Measurements from ENCODE around the gene FLNB. TPM values are rescaled to one million over a fixed set of nuclear protein-coding genes. Genes with fewer than 3 reads are reported as not detected.

Gene FLNB
- total RNA-seq, 1 donor from 2014 or later = 514 TPM

DNA sequence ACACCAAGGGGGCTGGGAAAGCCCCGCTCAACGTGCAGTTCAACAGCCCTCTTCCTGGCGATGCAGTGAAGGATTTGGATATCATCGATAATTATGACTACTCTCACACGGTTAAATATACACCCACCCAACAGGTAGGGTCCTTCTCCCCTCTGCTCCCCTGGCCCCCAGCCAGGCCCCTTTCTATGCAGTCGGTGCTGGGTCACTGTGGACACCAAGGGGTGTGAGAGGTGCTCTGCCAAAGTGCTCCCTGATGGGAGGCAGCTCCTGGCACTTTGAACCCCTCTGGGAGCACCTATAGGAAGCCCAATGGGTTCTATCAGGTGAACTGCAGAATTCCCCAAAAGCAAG lies 103.9 kb downstream of the FLNB start:
- intact Hi-C loops (cut with DNase I) = no loop called here
- DNase-seq (ENCODE audit: low spot score) (no peak), ATAC-seq (no peak)

DNA sequence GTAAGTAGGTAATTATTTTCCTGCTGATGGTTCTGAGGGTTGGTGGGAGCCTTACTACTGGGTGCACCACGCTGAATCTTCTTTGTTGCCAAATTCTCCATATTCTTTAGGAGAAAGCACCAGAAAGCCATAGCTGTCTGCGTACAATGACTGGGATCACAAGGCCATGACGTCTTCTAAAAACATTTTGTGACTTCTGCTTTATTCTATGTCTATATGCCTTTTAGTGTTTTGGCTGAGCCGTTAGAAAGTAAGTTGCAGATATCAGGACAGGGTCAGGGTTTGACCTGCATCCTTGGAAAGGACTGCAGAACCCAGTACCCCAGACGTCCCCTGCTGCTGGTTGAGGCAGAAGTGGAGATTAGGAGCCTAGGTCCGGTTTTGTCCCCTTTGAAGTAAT lies 107.0 kb downstream of the FLNB start:
- ATAC-seq = no peak
- DNase-seq (ENCODE audit: low spot score) = no peak
- intact Hi-C loops (cut with DNase I) = no loop called here

DNA sequence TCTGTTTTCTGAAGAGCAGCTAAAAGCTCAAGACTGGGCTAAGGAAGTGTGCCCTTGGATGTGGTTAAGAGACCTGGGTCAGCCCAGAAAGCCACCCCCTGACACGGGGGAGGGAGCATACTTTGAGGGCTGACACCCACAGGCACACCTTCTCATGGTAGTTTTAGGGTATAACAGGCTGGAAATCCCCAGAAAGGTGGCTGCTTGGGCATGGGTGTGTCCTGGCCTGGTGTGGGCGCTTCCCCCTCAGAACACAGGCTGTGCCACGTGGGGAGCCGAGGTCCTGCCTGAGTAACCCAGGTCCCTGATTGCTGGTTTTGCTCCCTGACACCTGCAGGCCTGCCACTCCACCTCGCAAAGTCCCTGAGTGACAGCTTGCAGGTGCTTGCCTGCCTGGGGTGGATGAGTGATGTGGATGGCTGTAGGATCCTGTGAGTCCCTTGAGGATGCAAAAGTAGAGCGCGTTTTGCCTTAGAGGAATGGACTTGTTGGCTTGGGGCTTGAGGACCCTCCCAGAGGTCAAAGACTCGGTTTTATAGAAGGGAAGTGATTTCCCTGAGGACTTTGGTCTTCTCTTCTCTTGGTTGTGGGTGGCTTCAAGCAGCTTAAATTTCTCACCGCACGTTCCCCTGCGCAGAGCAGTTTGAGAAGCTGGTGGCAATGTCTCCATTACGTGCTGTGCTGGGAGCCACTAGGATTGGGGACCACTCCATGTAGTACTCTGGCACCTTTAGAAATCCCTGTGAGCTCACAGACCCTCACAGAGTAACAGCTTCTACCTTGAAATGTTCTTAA lies 108.1 kb downstream of the FLNB start:
- no peak for ATAC-seq
- no peak for DNase-seq (ENCODE audit: low spot score)
- intact Hi-C loops (cut with DNase I) = no loop called here

DNA sequence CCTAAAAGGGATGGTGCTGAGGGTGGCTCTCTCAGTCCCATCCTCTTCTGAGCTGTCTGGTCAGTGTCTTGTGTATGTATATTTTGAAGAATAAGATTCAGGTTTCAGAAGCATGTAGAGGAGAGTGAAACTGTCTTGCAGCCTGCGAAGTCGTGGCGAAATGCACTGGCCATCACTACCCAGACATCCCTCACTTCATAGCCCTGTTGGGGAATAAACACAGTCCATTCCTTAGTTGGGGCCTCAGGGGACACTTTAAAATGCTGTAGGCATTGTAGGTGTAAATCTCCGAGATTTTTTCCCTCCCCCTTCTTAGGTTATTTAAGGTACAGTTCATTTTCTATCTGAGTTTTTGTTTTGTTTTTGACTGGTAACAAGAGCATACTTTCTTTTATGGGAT lies 108.8 kb downstream of the FLNB start:
- intact Hi-C loops (cut with DNase I) = no loop called here
- DNase-seq (ENCODE audit: low spot score) (no peak), ATAC-seq (peak; percentile 43)

DNA sequence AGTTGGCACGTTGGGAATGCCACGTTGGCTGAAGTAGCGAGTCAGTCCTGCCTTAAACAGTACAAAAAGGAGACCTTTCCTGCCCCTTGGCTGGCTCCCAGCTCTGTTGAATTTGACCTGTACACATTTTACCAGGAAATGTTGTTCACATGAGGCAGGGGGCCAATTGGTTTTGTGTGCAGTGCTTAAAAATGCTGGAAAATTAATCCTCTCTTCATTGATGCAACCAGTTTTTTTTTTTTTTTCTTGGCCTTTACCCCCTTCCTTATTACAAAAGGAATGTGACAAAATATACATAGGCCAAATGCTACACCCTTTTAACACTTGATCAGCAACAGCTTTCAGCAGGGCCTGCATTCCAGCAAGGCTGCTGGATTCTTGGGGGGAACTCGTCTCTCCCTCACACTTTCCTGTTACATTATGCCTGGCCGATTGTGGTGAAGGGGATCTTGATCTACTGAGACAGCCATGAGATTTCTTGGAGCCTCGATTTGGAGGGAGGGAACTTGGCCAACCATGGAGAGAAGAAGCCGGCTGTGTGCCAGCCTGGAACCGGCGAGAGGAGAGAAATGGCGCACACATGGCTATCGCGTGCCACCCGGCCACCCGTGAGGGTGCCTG lies 109.4 kb downstream of the FLNB start:
- intact Hi-C loops (cut with DNase I) = no loop called here
- peak; percentile 82 for DNase-seq (ENCODE audit: low spot score)

DNA sequence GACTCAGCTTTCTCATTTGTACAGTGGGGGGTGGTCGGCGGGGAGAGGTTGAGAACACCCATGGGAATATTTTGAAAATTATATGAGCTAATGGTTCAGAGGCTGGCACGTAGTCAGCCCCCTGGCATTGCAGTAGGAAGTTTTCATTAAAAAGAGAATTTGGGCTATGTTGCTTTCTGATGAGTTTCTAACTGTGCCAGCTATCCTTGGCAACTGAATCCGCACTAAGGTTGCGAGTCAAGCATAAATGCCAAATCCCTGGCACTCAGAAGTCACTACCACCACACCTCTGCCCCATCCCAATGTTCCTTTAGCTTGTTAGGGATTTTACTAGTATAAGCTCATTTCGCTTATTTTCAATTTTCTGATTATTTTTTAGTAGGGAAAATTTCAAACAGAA lies 111.0 kb downstream of the FLNB start:
- intact Hi-C loops (cut with DNase I) = no loop called here
- ATAC-seq (no peak), DNase-seq (ENCODE audit: low spot score) (no peak)

More for the DNA sequence above, 109.4 kb downstream of the FLNB start:
- ATAC-seq = peak; percentile 65

DNA sequence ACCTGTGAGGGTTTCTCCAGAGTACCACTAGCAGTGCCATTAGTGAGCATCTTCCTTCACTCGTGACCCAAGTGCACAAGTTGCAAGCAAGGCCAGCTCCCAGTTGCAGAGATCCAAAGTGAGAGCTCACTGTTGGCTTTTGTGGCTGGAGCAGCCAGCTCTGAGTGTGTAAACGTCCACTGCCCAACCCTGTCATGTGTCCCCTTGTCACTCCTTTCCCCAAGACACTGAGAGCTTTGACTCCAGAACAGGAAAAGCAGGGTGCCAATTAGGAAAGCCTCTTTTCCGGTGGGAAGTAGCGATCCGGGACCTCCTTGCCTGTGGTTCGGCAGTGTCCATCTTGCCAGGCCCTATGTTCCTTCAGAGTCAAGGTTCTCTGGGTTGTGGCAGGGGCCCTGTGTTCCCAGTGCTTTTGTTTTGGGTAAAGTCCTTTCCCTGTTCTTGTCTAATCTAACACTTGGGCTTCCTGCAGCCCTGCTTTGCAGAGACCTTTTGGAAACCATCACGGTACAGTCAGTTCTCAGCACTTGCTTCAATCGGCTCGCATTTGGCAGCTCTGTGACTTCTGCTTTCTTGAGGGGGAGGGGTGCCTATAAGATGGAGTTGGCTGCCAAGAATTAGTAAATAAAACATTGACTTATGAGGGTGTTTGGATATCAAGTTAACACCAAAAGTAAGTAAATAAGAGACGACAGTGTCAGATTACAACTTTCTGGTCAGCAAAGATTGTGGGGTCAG lies 112.0 kb downstream of the FLNB start:
- ATAC-seq (no peak), DNase-seq (ENCODE audit: low spot score) (no peak)
- intact Hi-C loops (cut with DNase I) = no loop called here

DNA sequence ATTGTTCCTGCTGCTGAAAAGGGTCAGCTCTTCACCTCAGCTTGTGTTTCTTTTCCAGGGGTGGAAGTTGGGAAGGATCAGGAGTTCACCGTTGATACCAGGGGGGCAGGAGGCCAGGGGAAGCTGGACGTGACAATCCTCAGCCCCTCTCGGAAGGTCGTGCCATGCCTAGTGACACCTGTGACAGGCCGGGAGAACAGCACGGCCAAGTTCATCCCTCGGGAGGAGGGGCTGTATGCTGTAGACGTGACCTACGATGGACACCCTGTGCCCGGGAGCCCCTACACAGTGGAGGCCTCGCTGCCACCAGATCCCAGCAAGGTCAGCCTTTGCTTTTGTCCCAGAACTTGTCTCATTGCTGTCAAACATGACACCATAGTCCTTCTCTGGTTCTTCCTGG lies 113.0 kb downstream of the FLNB start:
- intact Hi-C loops (cut with DNase I) = no loop called here
- no peak for ATAC-seq
- DNase-seq (ENCODE audit: low spot score) = no peak

DNA sequence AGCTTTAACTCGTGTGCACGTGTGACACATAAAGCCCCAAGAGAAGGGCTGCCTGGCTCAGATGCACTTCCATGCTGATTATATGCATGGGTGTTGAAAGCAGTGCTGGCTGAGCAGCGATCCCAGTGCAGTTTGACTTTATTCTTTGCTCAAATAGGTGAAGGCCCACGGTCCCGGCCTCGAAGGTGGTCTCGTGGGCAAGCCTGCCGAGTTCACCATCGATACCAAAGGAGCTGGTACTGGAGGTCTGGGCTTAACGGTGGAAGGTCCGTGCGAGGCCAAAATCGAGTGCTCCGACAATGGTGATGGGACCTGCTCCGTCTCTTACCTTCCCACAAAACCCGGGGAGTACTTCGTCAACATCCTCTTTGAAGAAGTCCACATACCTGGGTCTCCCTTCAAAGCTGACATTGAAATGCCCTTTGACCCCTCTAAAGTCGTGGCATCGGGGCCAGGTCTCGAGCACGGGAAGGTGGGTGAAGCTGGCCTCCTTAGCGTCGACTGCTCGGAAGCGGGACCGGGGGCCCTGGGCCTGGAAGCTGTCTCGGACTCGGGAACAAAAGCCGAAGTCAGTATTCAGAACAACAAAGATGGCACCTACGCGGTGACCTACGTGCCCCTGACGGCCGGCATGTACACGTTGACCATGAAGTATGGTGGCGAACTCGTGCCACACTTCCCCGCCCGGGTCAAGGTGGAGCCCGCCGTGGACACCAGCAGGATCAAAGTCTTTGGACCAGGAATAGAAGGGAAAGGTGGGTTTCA lies 114.9 kb downstream of the FLNB start:
- intact Hi-C loops (cut with DNase I) = no loop called here
- DNase-seq (ENCODE audit: low spot score) (no peak), ATAC-seq (no peak)

DNA sequence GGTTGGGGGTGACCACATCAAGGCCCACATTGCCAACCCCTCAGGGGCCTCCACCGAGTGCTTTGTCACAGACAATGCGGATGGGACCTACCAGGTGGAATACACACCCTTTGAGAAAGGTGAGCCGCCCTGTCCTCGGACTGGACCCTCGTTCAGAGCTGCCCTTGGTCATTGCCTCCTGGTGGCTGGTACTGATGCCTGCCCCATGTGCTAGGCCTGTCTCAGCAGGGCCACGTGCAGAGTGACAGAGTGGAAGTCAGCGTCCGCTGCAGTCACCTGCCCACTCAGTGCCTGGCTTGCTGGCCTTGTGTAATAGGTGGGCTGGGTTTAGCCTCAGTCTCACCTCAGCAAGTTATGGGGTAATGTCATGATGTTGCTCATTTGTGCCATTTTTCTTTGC lies 116.2 kb downstream of the FLNB start:
- intact Hi-C loops (cut with DNase I) = no loop called here
- ATAC-seq (no peak), DNase-seq (ENCODE audit: low spot score) (no peak)

DNA sequence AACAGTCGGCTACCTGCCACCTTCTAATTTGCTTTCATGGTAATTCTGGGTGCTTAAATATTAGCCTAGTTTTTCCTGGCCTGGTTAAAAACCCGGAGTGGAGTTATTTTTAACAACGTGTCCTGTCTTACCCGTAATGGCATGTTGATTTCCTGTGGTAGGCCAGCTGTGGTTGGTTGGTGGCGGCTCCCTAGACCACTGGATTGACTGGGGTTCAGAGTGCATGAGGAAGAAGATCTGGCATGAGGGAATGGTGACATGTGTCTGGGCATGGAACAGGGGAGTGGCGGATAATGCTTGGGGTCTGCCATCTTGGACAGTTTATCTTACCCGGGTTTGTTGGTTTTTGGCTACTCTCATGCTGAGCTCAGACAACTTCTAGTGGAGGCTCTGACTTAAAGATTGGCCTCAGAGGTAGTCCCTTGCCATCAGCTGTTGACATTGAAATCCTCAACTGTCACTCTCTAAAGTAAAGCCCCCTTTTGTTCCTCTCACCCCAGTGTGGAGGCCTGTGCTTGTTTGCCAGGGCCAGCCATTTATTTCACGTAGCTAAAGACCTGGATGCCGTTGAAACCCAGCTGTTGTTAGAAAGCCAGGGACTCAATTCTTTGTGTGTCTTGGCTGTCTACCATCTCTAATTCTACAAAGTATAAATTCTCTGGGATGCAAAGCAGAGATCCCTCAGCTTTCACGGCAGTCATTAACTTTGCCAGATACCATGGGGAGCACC lies 121.0 kb downstream of the FLNB start:
- ATAC-seq (no peak), DNase-seq (ENCODE audit: low spot score) (no peak)
- intact Hi-C loops (cut with DNase I) = no loop called here

DNA sequence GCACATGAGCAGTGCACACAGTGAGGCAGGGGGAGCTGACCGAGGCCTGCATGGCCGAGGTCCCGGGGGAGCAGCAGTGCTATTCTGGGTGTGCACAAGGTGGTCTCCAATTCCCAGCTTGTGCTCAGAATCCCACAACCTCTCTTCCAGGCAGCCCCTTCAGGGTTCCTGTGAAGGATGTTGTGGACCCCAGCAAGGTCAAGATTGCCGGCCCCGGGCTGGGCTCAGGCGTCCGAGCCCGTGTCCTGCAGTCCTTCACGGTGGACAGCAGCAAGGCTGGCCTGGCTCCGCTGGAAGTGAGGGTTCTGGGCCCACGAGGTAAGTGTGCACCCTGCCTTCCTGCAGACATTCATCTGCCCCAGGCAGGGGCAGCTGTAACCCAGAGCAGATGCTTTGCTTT lies 122.4 kb downstream of the FLNB start:
- ATAC-seq (no peak), DNase-seq (ENCODE audit: low spot score) (no peak)
- intact Hi-C loops (cut with DNase I) = no loop called here

DNA sequence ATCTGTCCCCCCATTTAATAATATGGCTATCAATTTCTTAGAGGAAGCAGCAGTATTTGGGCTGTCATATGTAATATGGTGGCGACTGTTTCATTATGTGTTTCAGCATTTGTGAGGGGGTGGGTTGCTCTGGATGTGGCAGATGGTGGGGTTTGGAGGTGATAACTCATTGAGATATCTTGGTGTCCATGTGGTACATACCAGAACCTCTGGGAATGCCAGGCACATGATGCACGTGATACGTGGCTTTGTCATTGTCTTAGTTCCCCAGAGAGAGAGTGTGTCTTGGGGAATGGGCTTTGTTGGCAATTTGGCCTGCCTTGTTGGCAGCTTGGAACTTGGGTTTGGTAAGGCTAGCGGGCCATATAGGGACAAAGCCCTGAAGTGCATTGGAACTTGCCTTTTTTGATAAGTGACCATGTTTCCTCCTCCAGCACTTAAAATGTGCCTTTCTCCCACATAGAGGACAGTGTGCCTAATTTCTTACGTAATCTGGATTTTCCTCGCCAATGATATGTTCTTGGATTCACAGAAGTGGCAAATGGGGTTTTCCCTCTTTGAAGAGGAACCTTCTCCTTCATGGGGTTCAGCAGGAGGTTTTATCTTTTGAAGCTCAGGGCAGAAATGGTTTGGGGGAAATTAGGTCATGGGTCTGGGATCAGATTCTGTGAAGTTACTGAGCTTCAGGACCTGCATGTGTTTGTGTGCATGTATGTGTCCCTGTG lies 123.0 kb downstream of the FLNB start:
- intact Hi-C loops (cut with DNase I) = no loop called here
- DNase-seq (ENCODE audit: low spot score) = no peak
- ATAC-seq = no peak

DNA sequence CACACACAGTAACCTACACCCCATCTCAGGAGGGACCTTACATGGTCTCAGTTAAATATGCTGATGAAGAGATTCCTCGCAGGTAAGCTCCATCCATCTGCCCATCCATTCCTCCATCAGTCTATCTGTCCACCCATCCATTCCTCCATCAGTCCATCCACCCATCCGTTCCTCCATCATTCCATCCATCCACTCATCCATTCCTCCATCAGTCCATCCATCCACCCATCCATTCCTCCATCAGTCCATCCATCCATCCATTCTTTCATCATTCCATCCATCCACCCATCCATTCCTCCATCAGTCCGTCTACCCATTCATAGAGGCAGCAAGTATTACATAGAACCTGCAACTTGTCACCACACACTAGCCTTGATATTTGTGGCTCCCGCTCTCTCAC lies 124.6 kb downstream of the FLNB start:
- intact Hi-C loops (cut with DNase I) = no loop called here
- DNase-seq (ENCODE audit: low spot score) (no peak), ATAC-seq (no peak)

DNA sequence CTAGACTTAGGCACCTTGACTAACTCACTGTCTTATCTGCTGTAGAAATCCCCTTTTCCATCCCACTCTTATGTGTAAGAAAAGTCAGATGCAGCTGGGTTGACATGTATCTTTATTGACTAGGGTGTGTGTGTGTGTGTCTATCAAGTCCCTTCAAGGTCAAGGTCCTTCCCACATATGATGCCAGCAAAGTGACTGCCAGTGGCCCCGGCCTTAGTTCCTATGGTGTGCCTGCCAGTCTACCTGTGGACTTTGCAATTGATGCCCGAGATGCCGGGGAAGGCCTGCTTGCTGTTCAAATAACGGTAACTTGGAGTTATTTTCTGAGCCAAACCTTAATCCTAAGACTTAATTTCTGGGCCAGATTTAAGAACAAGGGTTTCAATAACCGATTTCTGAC lies 126.2 kb downstream of the FLNB start:
- intact Hi-C loops (cut with DNase I) = no loop called here
- no peak for ATAC-seq
- no peak for DNase-seq (ENCODE audit: low spot score)

DNA sequence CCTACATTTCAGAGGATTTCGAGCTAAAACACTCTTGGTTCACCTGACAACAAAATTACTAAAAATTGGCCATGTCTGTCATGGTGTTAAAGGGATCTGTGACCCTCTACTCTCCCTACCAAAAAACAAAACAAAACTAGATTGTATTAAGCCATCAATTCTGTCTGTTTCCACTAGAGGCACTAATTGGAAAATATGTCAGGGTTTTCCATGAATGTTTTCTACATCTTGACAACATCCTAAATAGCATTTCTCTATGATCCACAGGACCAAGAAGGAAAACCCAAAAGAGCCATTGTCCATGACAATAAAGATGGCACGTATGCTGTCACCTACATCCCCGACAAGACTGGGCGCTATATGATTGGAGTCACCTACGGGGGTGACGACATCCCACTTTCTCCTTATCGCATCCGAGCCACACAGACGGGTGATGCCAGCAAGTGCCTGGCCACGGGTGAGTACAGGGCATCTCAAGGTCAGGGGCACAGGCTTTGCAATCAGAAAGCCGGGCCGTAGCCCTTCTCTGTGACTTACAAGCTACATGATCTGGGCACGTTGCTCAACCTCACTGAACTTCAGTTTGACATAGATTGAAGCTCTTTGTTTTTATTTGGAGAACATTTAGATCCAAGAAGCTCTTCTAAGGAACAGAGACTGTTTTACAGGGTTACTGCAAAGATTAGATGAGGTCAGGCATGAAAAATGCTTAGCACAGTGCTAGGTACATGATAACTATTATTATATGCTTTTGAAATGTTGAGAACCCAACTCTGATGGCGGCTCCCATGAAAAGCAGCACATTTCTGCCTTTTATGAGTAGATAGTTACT lies 127.7 kb downstream of the FLNB start:
- no peak for DNase-seq (ENCODE audit: low spot score)
- intact Hi-C loops (cut with DNase I) = no loop called here
- no peak for ATAC-seq

DNA sequence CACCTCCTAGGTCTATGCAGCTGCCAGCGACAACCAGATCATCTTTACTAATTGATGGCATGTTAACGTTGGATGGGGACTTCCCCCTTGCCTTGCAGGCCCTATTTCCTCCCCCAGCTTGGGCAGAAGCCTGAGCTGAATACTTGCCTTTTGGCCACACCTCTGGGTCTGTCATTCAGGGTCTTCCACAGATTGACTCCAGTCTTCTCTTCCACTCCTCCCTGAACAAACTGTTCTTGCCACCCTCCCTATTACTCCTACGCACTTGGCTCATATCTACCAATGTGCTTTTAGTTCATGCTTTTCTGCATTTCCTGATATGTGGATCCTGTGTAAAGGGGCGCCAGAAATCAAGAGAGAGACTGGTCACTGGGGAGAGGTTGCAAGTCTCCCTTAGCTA lies 129.1 kb downstream of the FLNB start:
- no peak for DNase-seq (ENCODE audit: low spot score)
- intact Hi-C loops (cut with DNase I) = no loop called here
- no peak for ATAC-seq

Data from sciatic nerve (tissue), 2 donors.